K562 (cell line): Measurements from ENCODE around the gene CHRNG. TPM values are rescaled to one million over a fixed set of nuclear protein-coding genes. Genes with fewer than 3 reads are reported as not detected.

Experiments used
- ATAC-seq: fragments of 200-7000 bp; cut with Tn5 transposase; 3 replicates; pipeline ENCODE4 v1.9.1; 2020; ENCODE audit warnings: moderate library complexity
- BruUV-seq: library from RNA; stranded (reverse); fragments of 400-500 nt; replicated peaks from 2 replicates; lab custom pipeline; 2021; lab: Mats Ljungman, UMichigan
- CTCF ChIA-PET: fragments of 300-600 bp; formaldehyde crosslinking; extraction: SDS; loops from one replicate; lab custom pipeline; 2021; ENCODE audit warnings: low intra/inter-chr PET ratio; lab: Yijun Ruan, JAX
- POLR2A ChIA-PET: fragments of 300-600, 350-650 bp; sonication (Branson Sonifier 250); formaldehyde crosslinking; extraction: SDS; loops from one replicate; lab custom pipeline; 2021; ENCODE audit warnings: antibody characterized with exemption, inconsistent platforms; lab: Yijun Ruan, JAX
- DNase-seq, 4 experiments: peaks; one replicate each; pipeline versions ENCODE4 v3.0.0 to v3.0.0-alpha.2; 2011 to 2018; ENCODE audit warnings: low spot score in 3 of 4, mixed read lengths in 3 of 4; ENCODE audit errors: extremely low read depth in 1 of 4
- FAIRE-seq: peaks from 2 replicates; lab custom pipeline; 2011; peaks lifted over from hg19 to GRCh38; lab: Jason Lieb, UNC
- H2AFZ ChIP-seq: 2 replicates; pipeline ENCODE4 v1.6.0; 2011; ENCODE audit warnings: low read depth, low read length, control low read depth, inconsistent platforms
- H3K27ac ChIP-seq: fragments of 200-600 bp; 3 replicates; pipeline ENCODE4 v1.8.0; 2011; ENCODE audit warnings: low read depth, mild to moderate bottlenecking, control low read depth, inconsistent platforms, low read length, moderate library complexity, mixed read lengths; ENCODE audit errors: extremely low read depth
- H3K27me3 ChIP-seq, 2 experiments: fragments of 300-600 bp in 1 of 2; 2 replicates in 1 of 2; 3 replicates in 1 of 2; pipeline versions ENCODE4 v1.6.0 to v1.8.0; 2011; ENCODE audit warnings: inconsistent platforms in 2 of 2, low read length in 2 of 2, mild to moderate bottlenecking in 1 of 2, mixed read lengths in 1 of 2, moderate library complexity in 1 of 2; ENCODE audit not compliant: control insufficient read depth in 2 of 2, insufficient read depth in 2 of 2
- H3K36me3 ChIP-seq: fragments of 300-600 bp; 3 replicates; pipeline ENCODE4 v1.8.0; 2011; ENCODE audit warnings: mild to moderate bottlenecking, low read length, inconsistent platforms; ENCODE audit not compliant: control insufficient read depth, insufficient read depth
- H3K4me1 ChIP-seq, 2 experiments: fragments of 200-600 bp in 1 of 2; replicated peaks in 1 of 2; 2 replicates in 1 of 2; 3 replicates in 1 of 2; pipeline versions ENCODE4 v1.5.1 to v1.8.0; 2011; ENCODE audit warnings: inconsistent platforms in 2 of 2, low read length in 2 of 2, mild to moderate bottlenecking in 1 of 2, mixed read lengths in 1 of 2, moderate library complexity in 1 of 2; ENCODE audit not compliant: control insufficient read depth in 2 of 2, insufficient read depth in 2 of 2
- H3K4me2 ChIP-seq: 2 replicates; pipeline ENCODE4 v1.6.1; 2011; ENCODE audit warnings: low read length, control low read depth, inconsistent platforms, mixed read lengths; ENCODE audit not compliant: insufficient read depth
- H3K4me3 ChIP-seq: fragments of 200-600 bp; sonication (generic), shearing (Covaris generic); 2 replicates; pipeline ENCODE4 v1.5.1; 2016; ENCODE audit warnings: control low read depth, inconsistent platforms
- H3K79me2 ChIP-seq: fragments of 200-600 bp; 3 replicates; pipeline ENCODE4 v1.8.0; 2011; ENCODE audit warnings: low read length, inconsistent platforms; ENCODE audit not compliant: control insufficient read depth, insufficient read depth
- H3K9ac ChIP-seq, 2 experiments: 2 replicates each; pipeline versions ENCODE4 v1.6.0 to v1.6.1; 2011; ENCODE audit warnings: low read depth in 2 of 2, low read length in 2 of 2, control low read depth in 1 of 2, inconsistent platforms in 1 of 2, mild to moderate bottlenecking in 1 of 2, mixed read lengths in 1 of 2; ENCODE audit not compliant: insufficient read depth in 1 of 2
- H3K9me1 ChIP-seq: one replicate; pipeline ENCODE4 v1.6.0; 2011; ENCODE audit warnings: inconsistent platforms, mild to moderate bottlenecking, low read length, moderate library complexity; ENCODE audit not compliant: control insufficient read depth, insufficient read depth
- H3K9me3 ChIP-seq: replicated peaks from 2 replicates; pipeline ENCODE4 v1.5.1; 2011; ENCODE audit warnings: low read depth, low read length, inconsistent platforms; ENCODE audit not compliant: control insufficient read depth, insufficient read depth
- H4K20me1 ChIP-seq: replicated peaks from 2 replicates; pipeline ENCODE4 v1.6.1; 2011; ENCODE audit warnings: low read length, inconsistent platforms, mixed read lengths; ENCODE audit not compliant: control insufficient read depth, insufficient read depth
- ELF2 ChIP-seq: fragments of 250-450 bp; sonication (Bioruptor Pico); IDR thresholded peaks from 2 replicates; pipeline ENCODE4 v1.5.0; 2021; ENCODE audit warnings: mild to moderate bottlenecking
- MCM2 ChIP-seq: fragments of 450-650 bp; IDR thresholded peaks from 2 replicates; pipeline ENCODE4 v1.6.1; 2017; ENCODE audit warnings: low read depth, mild to moderate bottlenecking
- MIER1 ChIP-seq: fragments of 450-650 bp; IDR thresholded peaks from 2 replicates; pipeline ENCODE4 v1.6.1; 2016; ENCODE audit warnings: antibody characterized with exemption, mild to moderate bottlenecking, low read depth
- NUFIP1 ChIP-seq: fragments of 450-650 bp; IDR thresholded peaks from 2 replicates; pipeline ENCODE4 v1.6.1; 2018; ENCODE audit not compliant: partially characterized antibody
- PTBP1 ChIP-seq: fragments of 200-400 bp; formaldehyde crosslinking; IDR thresholded peaks from 2 replicates; pipeline ENCODE4 v1.6.1; 2017; ENCODE audit warnings: low read depth, low read length
- ZNF384 ChIP-seq: IDR thresholded peaks from 2 replicates; pipeline ENCODE4 v1.6.1; 2012; ENCODE audit warnings: low read depth, low read length, improper control_type of control experiment
- WGBS: fragments of 100-300 bp; shearing (Covaris generic); methylation state at CpG from one replicate; pipeline ENCODE4 v1.1.6; 2016; ENCODE audit warnings: low coverage, mixed read lengths; ENCODE audit not compliant: insufficient coverage; ENCODE audit errors: missing lambda C conversion rate; 5-methylcytosine and 5-hydroxymethylcytosine counted together
- in situ Hi-C: fragments of 300-500 bp; cut with MboI; formaldehyde crosslinking; loops from 4 replicates; pipeline ENCODE4 v1.15.0; 2018; ENCODE audit warnings: inconsistent platforms, mixed read lengths
- intact Hi-C: fragments of 100-400 bp; cut with micrococcal nuclease; formaldehyde crosslinking; loops from 2 replicates; pipeline ENCODE4 v1.14.2; 2022
- polyA plus RNA-seq, 8 experiments: library from polyadenylated mRNA; depleted of rRNA in 4 of 8; stranded (reverse) in 5 of 8; unstranded in 3 of 8; fragments of >200 nt; fragmentation: Nextera tagmentation in 2 of 8; fragmentation: Illumina TruSeq in 1 of 8; extraction: Ambion mirVana in 2 of 8; extraction: Trizol in 1 of 8; gene quantifications; 2 replicates each; pipeline versions ENCODE4 v1.2.1 to v1.2.3, GENCODE V29; 2011 to 2014; ENCODE audit warnings: inconsistent platforms in 1 of 8, missing spikeins in 1 of 8
- total RNA-seq, 7 experiments: library from RNA; depleted of rRNA in 6 of 7; stranded (reverse); fragments of >200 nt in 6 of 7; fragmentation: Illumina TruSeq in 2 of 7; extraction: Trizol in 2 of 7; gene quantifications; 2 replicates each; pipeline versions ENCODE4 v1.2.1 to v1.2.3, GENCODE V29; 2011 to 2021; ENCODE audit warnings: low replicate concordance in 1 of 7
- TF ChIP-seq, protein P1 (sequence below): fragments of 250-450 bp; sonication (Bioruptor Pico); IDR thresholded peaks from 2 replicates; pipeline ENCODE4 v1.4.0; 2020; ENCODE audit warnings: mild to moderate bottlenecking, moderate library complexity, borderline replicate concordance

The CHRNG gene
- total and polyA plus RNA-seq, 9 of the 15 experiments (the other 6 are each of a cell fraction or from before 2014, with no cell fraction given) = not detected

DNA sequence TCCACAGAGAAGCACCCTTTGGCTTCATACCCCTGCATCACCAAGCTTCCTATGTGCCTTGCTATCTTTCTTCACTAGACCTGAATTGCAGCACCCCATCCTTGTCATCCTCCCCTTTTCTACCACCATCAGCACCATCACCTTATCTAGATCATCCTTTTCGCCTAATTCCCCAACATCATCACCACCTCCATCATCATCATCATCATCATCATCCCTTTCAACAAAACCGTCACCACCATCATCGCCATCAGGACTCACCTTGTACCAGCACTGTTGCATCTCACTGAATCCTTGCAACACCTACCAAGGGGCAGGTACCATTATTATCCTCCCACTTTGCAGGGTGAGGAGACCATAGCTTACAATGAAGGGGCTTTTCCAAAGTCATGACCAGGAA, 41.0 kb upstream of the CHRNG start:
- Histone ChIP-seq H3K9ac (no peak overlapping the region), H3K4me3 (no peak overlapping the region), H3K4me2 (no peak overlapping the region), H3K9me3 (no peaks in the 10 kb centered on the region), H2AFZ (no peak overlapping the region), H3K36me3 (no peaks in the 10 kb centered on the region), H3K9me1 (no peaks in the 10 kb centered on the region), H4K20me1 (no peaks in the 10 kb centered on the region), H3K4me1 (peaks cover 0 to 11% of the 10 kb centered on the region in 2 experiments; a peak in 2 of 5 replicates), H3K27me3 (peaks cover 0 to 31% of the 10 kb centered on the region in 2 experiments; a peak in 2 of 5 replicates), H3K79me2 (no peaks in the 10 kb centered on the region), H3K27ac (no peak overlapping the region)
- BruUV-seq = no TSS peak
- ChIA-PET CTCF (no interaction called here), POLR2A (no interaction called here)
- TF ChIP-seq PTBP1 = no peak
- TF ChIP-seq NUFIP1 = no peak
- no peak for TF ChIP-seq MIER1
- in situ Hi-C loops (no loop called here), intact Hi-C loops (no loop called here)
- ATAC-seq (no peak), DNase-seq (no peak), FAIRE-seq (no peak)
- WGBS = 0% methylated on average over 2 of the region's 3 CpGs

DNA sequence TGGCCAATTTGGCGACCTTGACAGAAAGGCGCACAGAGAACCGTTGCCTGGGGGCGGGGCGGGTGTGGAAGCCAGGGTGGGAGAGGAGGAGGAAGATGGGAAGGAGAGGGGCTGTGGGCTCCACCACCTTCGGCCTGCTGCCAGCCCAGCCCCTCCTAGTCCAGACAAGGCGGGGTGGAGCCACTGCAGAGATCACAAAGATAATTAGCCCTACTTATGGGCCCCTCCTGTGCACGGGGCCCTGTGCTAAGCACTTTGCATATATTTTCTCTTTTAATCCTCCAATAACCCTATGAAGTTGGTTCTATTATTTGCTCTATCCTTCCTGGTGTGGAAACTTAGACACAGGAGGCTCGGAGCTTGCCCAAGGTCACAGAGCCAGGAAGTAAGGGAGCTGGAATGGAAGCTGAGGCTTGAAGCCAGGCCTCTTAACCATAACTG, 38.1 kb upstream of the CHRNG start:
- intact Hi-C loops = no loop called here
- H3K27ac ChIP-seq = no peak overlapping the region
- no peak overlapping the region for H3K4me2 ChIP-seq
- no peak overlapping the region for H3K4me3 ChIP-seq
- no peak for FAIRE-seq
- no peaks in the 10 kb centered on the region for H4K20me1 ChIP-seq
- ATAC-seq = no peak
- H3K9me1 ChIP-seq = no peaks in the 10 kb centered on the region
- peaks cover 3 to 36% of the 10 kb centered on the region in 2 experiments; a peak in 2 of 5 replicates for H3K27me3 ChIP-seq
- no peaks in the 10 kb centered on the region for H3K36me3 ChIP-seq
- POLR2A ChIA-PET = interaction anchor here (0.8 kb wide), 1 partner anchor 24 kb away, joined by 3 read pairs; no protein-coding TSS in a partner anchor
- no peak overlapping the region for H3K9ac ChIP-seq
- no peak overlapping the region for H2AFZ ChIP-seq
- BruUV-seq = no TSS peak
- no peak for DNase-seq
- no peaks in the 10 kb centered on the region for H3K9me3 ChIP-seq
- no peaks in the 10 kb centered on the region for H3K79me2 ChIP-seq
- in situ Hi-C loops = no loop called here
- WGBS = 7% methylated on average over 5 of the region's 9 CpGs
- H3K4me1 ChIP-seq = peaks cover 0 to 13% of the 10 kb centered on the region in 2 experiments; a peak in 2 of 5 replicates
- CTCF ChIA-PET = no interaction called here
- TF ChIP-seq, protein P1, sequence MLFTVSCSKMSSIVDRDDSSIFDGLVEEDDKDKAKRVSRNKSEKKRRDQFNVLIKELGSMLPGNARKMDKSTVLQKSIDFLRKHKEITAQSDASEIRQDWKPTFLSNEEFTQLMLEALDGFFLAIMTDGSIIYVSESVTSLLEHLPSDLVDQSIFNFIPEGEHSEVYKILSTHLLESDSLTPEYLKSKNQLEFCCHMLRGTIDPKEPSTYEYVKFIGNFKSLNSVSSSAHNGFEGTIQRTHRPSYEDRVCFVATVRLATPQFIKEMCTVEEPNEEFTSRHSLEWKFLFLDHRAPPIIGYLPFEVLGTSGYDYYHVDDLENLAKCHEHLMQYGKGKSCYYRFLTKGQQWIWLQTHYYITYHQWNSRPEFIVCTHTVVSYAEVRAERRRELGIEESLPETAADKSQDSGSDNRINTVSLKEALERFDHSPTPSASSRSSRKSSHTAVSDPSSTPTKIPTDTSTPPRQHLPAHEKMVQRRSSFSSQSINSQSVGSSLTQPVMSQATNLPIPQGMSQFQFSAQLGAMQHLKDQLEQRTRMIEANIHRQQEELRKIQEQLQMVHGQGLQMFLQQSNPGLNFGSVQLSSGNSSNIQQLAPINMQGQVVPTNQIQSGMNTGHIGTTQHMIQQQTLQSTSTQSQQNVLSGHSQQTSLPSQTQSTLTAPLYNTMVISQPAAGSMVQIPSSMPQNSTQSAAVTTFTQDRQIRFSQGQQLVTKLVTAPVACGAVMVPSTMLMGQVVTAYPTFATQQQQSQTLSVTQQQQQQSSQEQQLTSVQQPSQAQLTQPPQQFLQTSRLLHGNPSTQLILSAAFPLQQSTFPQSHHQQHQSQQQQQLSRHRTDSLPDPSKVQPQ = no peak
- TF ChIP-seq ELF2 (CRISPR knock-in tag) (no peak), ZNF384 (no peak), MCM2 (no peak)
